Trophoblast cell (in vitro differentiated cells and primary cell): ENCODE results near the gene ZNF700.
A peak's percentile ranks its signal among the peaks of the same experiment; 100 is the strongest.

Experiments used
- DNase-seq, 2 donors: peaks; one replicate each; pipeline ENCODE4 v3.0.0-alpha.2; 2016
- H2AFZ ChIP-seq: 2 replicates; pipeline ENCODE4 v1.6.1; 2013; ENCODE audit warnings: low read length, moderate library complexity, mild to moderate bottlenecking; ENCODE audit not compliant: insufficient read depth, poor library complexity
- H2AK5ac ChIP-seq: 2 replicates; pipeline ENCODE4 v1.6.1; 2013; ENCODE audit warnings: mild to moderate bottlenecking, low read length
- H2BK120ac ChIP-seq: 2 replicates; pipeline ENCODE4 v1.6.1; 2013; ENCODE audit warnings: low read length, mild to moderate bottlenecking, moderate library complexity; ENCODE audit not compliant: insufficient read depth, poor library complexity
- H2BK12ac ChIP-seq: 2 replicates; pipeline ENCODE4 v1.6.1; 2013; ENCODE audit warnings: mild to moderate bottlenecking, low read length, moderate library complexity
- H2BK5ac ChIP-seq: 2 replicates; pipeline ENCODE4 v1.6.1; 2013; ENCODE audit warnings: low read length, low read depth, moderate library complexity, mild to moderate bottlenecking; ENCODE audit not compliant: poor library complexity
- H3K14ac ChIP-seq: 2 replicates; pipeline ENCODE4 v1.6.1; 2013; ENCODE audit warnings: mild to moderate bottlenecking, low read length
- H3K18ac ChIP-seq: 2 replicates; pipeline ENCODE4 v1.6.1; 2013; ENCODE audit warnings: mild to moderate bottlenecking, low read length
- H3K23ac ChIP-seq: 2 replicates; pipeline ENCODE4 v1.6.1; 2013; ENCODE audit warnings: low read length
- H3K27ac ChIP-seq: 2 replicates; pipeline ENCODE4 v1.5.1; 2013; ENCODE audit warnings: low read depth, mild to moderate bottlenecking, inconsistent platforms, low read length, moderate library complexity
- H3K27me3 ChIP-seq: 2 replicates; pipeline ENCODE4 v1.6.1; 2013; ENCODE audit warnings: inconsistent platforms, mild to moderate bottlenecking, low read length, moderate library complexity; ENCODE audit not compliant: insufficient read depth
- H3K36me3 ChIP-seq, 2 experiments: 1 replicate in 1 of 2; 2 replicates in 1 of 2; pipeline ENCODE4 v1.6.1; 2013; ENCODE audit warnings: low read length in 2 of 2, mild to moderate bottlenecking in 2 of 2, moderate library complexity in 1 of 2; ENCODE audit not compliant: insufficient read depth in 2 of 2, control insufficient read depth in 1 of 2
- H3K4ac ChIP-seq: 2 replicates; pipeline ENCODE4 v1.6.1; 2013; ENCODE audit warnings: low read depth, mild to moderate bottlenecking, low read length, moderate library complexity
- H3K4me1 ChIP-seq, 2 experiments: 1 replicate in 1 of 2; 2 replicates in 1 of 2; pipeline ENCODE4 v1.6.1; 2013; ENCODE audit warnings: low read length in 2 of 2, mild to moderate bottlenecking in 2 of 2, moderate library complexity in 1 of 2; ENCODE audit not compliant: insufficient read depth in 2 of 2, control insufficient read depth in 1 of 2
- H3K4me2 ChIP-seq: 2 replicates; pipeline ENCODE4 v1.6.1; 2013; ENCODE audit warnings: inconsistent platforms, mild to moderate bottlenecking, low read length, moderate library complexity
- H3K4me3 ChIP-seq: 2 replicates; pipeline ENCODE4 v1.5.1; 2013; ENCODE audit warnings: mild to moderate bottlenecking, low read depth, low read length, inconsistent platforms
- H3K79me1 ChIP-seq: one replicate; pipeline ENCODE4 v1.6.1; 2013; ENCODE audit warnings: low read length
- H3K79me2 ChIP-seq: 2 replicates; pipeline ENCODE4 v1.6.1; 2013; ENCODE audit warnings: low read length, mild to moderate bottlenecking; ENCODE audit not compliant: control insufficient read depth, insufficient read depth, poor library complexity
- H3K9ac ChIP-seq: 2 replicates; pipeline ENCODE4 v1.6.1; 2013; ENCODE audit warnings: mild to moderate bottlenecking, low read length
- H3K9me3 ChIP-seq: 2 replicates; pipeline ENCODE4 v1.6.1; 2013; ENCODE audit warnings: low read depth, mild to moderate bottlenecking, control low read depth, inconsistent platforms, low read length; ENCODE audit not compliant: insufficient read depth
- H4K12ac ChIP-seq: 2 replicates; pipeline ENCODE4 v1.6.1; 2013; ENCODE audit warnings: low read depth, mild to moderate bottlenecking, low read length, moderate library complexity
- H4K8ac ChIP-seq: 2 replicates; pipeline ENCODE4 v1.6.1; 2013; ENCODE audit warnings: low read depth, mild to moderate bottlenecking, low read length, moderate library complexity
- H4K91ac ChIP-seq: one replicate; pipeline ENCODE4 v1.6.1; 2013; ENCODE audit warnings: low read depth, mild to moderate bottlenecking, low read length, moderate library complexity
- WGBS: extraction: QIAGEN DNeasy Blood & Tissue Kit; methylation state at CpG from one replicate; pipeline ENCODE4 v1.1.7; 2013; ENCODE audit warnings: missing lambda C conversion rate; ENCODE audit not compliant: insufficient read length, insufficient coverage; ENCODE audit errors: extremely low coverage; 5-methylcytosine and 5-hydroxymethylcytosine counted together

ZNF700 gene

GRCh38 chr19:11970174-11970573 lies 45.3 kb downstream of the ZNF700 start:
- no peak overlapping the region for H2BK120ac ChIP-seq
- WGBS, result no CpG with 5 or more reads among the region's 1 CpG
- no peak overlapping the region for H3K4ac ChIP-seq
- no peak overlapping the region for H3K4me2 ChIP-seq
- H4K12ac ChIP-seq, result no peak overlapping the region
- peaks cover 2% of the 10 kb centered on the region for H3K79me1 ChIP-seq
- H3K4me1 ChIP-seq, result no peaks in the 10 kb centered on the region
- no peak overlapping the region for H2AFZ ChIP-seq
- H2BK12ac ChIP-seq, result no peak overlapping the region
- H3K79me2 ChIP-seq, result no peaks in the 10 kb centered on the region
- no peak overlapping the region for H4K91ac ChIP-seq
- no peak overlapping the region for H4K8ac ChIP-seq
- DNase-seq, result no peak
- H3K14ac ChIP-seq, result no peak overlapping the region
- H2BK5ac ChIP-seq, result no peak overlapping the region
- no peak overlapping the region for H3K27ac ChIP-seq
- no peaks in the 10 kb centered on the region for H3K27me3 ChIP-seq
- no peak overlapping the region for H3K18ac ChIP-seq
- H3K9me3 ChIP-seq, result no peaks in the 10 kb centered on the region
- no peaks in the 10 kb centered on the region for H3K36me3 ChIP-seq
- no peak overlapping the region for H3K23ac ChIP-seq
- no peak overlapping the region for H3K9ac ChIP-seq
- H3K4me3 ChIP-seq, result no peak overlapping the region
- H2AK5ac ChIP-seq, result no peak overlapping the region

- Histone ChIP-seq H3K27ac (no peak overlapping the region), H3K27me3 (no peaks in the 10 kb centered on the region), H3K23ac (no peak overlapping the region), H2AFZ (no peak overlapping the region), H2BK12ac (no peak overlapping the region), H3K36me3 (no peaks in the 10 kb centered on the region), H3K4me2 (no peak overlapping the region), H2BK5ac (no peak overlapping the region), H4K91ac (no peak overlapping the region), H3K9ac (no peak overlapping the region), H2BK120ac (no peak overlapping the region), H3K14ac (no peak overlapping the region), H3K9me3 (peaks cover 1% of the 10 kb centered on the region), H3K4ac (no peak overlapping the region), H3K79me2 (no peaks in the 10 kb centered on the region), H2AK5ac (no peak overlapping the region), H3K4me3 (no peak overlapping the region), H3K79me1 (no peaks in the 10 kb centered on the region), H3K18ac (no peak overlapping the region), H3K4me1 (no peaks in the 10 kb centered on the region), H4K12ac (no peak overlapping the region), H4K8ac (no peak overlapping the region)
- no CpG with 5 or more reads among the region's 2 CpGs for WGBS
- no peak for DNase-seq
Measured at GRCh38 chr19:11971041-11971440, 46.1 kb downstream of the ZNF700 start.

DNA sequence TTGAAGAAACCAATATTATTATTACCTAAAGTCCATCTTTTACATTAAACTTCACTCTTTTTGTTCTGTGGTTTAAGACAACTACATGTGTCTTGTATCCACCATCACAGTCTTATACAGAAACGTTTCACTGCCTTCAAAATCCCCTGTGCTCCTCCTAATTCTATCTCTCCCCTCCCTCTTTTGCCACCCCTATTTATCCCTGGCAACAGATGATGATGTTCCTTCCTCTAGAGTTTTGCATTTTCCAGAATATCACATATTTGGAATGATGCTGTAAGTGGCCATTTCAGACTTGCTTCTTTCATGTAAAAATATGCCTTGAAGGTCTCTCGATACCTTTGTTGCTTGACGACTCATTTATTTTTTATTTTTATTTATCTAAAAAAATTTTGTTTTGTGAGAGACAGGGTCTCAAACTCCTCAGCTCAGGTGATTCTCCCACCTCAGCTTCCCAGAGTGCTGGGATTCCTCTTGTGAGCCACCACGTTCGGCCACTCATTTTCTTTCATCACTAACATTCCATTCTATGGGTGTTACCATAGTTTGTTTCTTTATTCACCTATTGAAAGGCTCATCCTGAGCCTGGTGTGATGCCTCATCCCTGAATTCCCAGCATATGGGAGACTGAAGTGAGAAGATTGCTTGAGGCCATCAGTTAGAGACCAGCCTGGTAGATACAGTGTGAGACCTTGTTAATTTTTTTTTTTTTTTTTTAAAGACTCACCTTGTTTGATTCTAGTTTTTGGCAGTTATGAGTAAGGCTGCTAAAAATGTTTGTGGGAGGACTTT lies 48.3 kb downstream of the ZNF700 start:
- H3K14ac ChIP-seq, result no peak overlapping the region
- no peak overlapping the region for H3K4me3 ChIP-seq
- H3K27me3 ChIP-seq, result no peaks in the 10 kb centered on the region
- peaks cover 7% of the 10 kb centered on the region for H3K9me3 ChIP-seq
- no CpG with 5 or more reads among the region's 5 CpGs for WGBS
- H3K27ac ChIP-seq, result no peak overlapping the region
- no peak overlapping the region for H2BK5ac ChIP-seq
- H3K23ac ChIP-seq, result no peak overlapping the region
- DNase-seq, result peak; percentile 80 to 85
- H4K91ac ChIP-seq, result no peak overlapping the region
- H4K8ac ChIP-seq, result no peak overlapping the region
- peaks cover 2% of the 10 kb centered on the region in 2 experiments for H3K36me3 ChIP-seq
- H3K9ac ChIP-seq, result no peak overlapping the region
- no peak overlapping the region for H2BK12ac ChIP-seq
- no peak overlapping the region for H3K4me2 ChIP-seq
- no peak overlapping the region for H3K4ac ChIP-seq
- H3K79me2 ChIP-seq, result no peaks in the 10 kb centered on the region
- no peaks in the 10 kb centered on the region for H3K4me1 ChIP-seq
- no peaks in the 10 kb centered on the region for H3K79me1 ChIP-seq
- H3K18ac ChIP-seq, result no peak overlapping the region
- H2AFZ ChIP-seq, result no peak overlapping the region
- no peak overlapping the region for H2BK120ac ChIP-seq
- no peak overlapping the region for H2AK5ac ChIP-seq
- no peak overlapping the region for H4K12ac ChIP-seq

DNA sequence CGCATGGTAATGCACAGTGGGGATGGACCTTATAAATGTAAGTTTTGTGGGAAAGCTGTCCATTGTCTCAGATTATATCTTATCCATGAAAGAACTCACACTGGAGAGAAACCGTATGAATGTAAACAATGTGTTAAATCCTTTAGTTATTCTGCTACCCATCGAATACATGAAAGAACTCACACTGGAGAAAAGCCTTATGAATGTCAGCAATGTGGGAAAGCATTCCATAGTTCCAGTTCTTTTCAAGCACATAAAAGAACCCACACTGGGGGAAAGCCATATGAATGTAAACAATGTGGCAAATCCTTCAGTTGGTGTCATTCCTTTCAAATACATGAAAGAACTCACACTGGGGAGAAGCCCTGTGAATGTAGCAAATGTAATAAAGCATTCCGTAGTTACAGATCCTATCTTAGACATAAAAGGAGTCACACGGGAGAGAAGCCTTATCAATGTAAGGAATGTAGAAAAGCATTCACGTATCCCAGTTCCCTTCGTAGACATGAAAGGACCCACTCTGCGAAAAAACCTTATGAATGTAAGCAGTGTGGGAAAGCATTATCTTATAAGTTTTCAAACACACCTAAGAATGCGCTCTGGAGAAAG lies 53.7 kb downstream of the ZNF700 start:
- Histone ChIP-seq H3K9me3 (peaks cover 23% of the 10 kb centered on the region), H3K23ac (no peak overlapping the region), H2BK12ac (no peak overlapping the region), H3K36me3 (peaks cover 5 to 9% of the 10 kb centered on the region in 2 experiments), H2AK5ac (no peak overlapping the region), H3K4me3 (no peak overlapping the region), H3K27ac (no peak overlapping the region), H3K4me2 (no peak overlapping the region), H2BK5ac (no peak overlapping the region), H3K9ac (no peak overlapping the region), H3K27me3 (no peaks in the 10 kb centered on the region), H4K12ac (no peak overlapping the region), H3K18ac (no peak overlapping the region), H3K14ac (no peak overlapping the region), H3K4me1 (no peaks in the 10 kb centered on the region), H2BK120ac (no peak overlapping the region), H2AFZ (no peak overlapping the region), H3K4ac (no peak overlapping the region), H4K91ac (no peak overlapping the region), H4K8ac (no peak overlapping the region), H3K79me1 (no peaks in the 10 kb centered on the region), H3K79me2 (no peaks in the 10 kb centered on the region)
- DNase-seq, result peak; percentile 64 to 91
- no CpG with 5 or more reads among the region's 9 CpGs for WGBS
